ENCODE data around the gene CD302. TPM values are rescaled to one million over a fixed set of nuclear protein-coding genes. Genes with fewer than 3 reads are reported as not detected.

The CD302 gene
- total RNA-seq, 4 donors from 2014 or later, result 13.9 to 32.3 (median 19.5) TPM

DNA sequence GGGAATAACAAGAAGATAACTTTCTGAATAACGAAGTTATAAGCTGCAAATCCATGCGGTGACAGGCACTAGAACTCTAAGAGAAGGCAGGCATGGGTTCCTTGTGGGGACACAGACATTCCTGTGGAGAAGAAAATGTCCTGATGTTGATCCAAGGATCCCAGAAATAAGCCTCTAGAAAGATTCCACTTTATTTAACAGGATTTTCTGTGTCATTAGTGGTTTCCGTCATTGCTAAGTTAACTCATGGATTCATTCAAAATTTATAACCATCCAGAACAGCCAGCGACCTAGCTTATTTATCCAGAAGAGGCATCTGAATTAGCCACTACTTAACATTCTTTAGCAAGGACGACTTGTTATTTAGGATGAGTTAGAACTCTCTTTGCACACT, 10.0 kb upstream of the CD302 start:
- no peaks in the 10 kb centered on the region for H3K4me1 ChIP-seq
- WGBS, result 82% methylated on average over 5 of the region's 5 CpGs
- H3K27ac ChIP-seq, result no peak overlapping the region
- DNase-seq (ENCODE audit: low spot score in 2 of 2), result no peak
- no peaks in the 10 kb centered on the region for H3K9me3 ChIP-seq
- H3K36me3 ChIP-seq, result no peaks in the 10 kb centered on the region
- TF ChIP-seq POLR2A (IDR thresholded peaks at IDR 0.05) (no peak), EP300 (IDR thresholded peaks at IDR 0.05) (no peak), CTCF (IDR thresholded peaks at IDR 0.05) (no peak), POLR2AphosphoS5 (IDR thresholded peaks at IDR 0.05) (no peak)
- no peaks in the 10 kb centered on the region for H3K27me3 ChIP-seq
- H3K4me3 ChIP-seq, result no peak overlapping the region

DNA sequence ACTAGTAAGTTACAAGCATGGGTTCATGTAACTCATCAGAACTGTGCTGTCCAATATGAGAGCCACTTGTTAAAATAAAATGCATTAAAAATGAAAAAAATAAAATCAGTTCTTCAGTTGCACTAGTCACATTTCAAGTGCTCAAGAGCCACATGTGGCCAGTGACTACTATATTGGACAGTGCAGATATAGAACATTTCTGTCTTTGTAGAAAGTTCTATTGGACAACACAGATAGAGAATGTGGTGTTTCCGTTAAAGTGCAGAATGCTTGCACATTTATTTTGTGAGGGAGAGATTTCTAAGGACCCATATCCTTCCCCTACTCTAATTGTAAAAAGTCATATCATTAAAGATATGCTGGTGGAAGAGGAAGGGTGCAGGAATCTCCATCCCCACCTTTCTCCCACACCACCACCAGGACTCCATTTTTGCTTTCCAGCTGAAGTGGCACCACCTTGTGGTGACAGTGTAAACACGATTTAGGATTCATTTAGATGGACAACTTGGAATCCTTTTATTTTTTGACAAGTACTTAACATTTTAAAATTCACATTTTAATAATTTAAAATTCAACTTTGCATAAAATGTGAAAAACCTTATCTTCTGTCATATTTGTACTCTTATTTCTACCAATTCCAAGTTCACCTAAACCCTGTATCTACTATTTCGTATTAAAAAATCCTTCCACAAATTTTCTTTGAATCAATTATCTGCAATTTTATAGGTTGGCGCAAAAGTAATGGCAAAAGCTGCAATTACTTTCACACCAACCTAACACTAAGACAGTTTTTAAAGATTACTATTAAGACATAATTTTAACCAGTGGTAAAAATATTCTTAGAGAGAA, 9.4 kb upstream of the CD302 start:
- DNase-seq (ENCODE audit: low spot score in 2 of 2), result no peak
- Histone ChIP-seq H3K36me3 (no peaks in the 10 kb centered on the region), H3K9me3 (no peaks in the 10 kb centered on the region), H3K27ac (no peak overlapping the region), H3K4me3 (no peak overlapping the region), H3K4me1 (no peaks in the 10 kb centered on the region), H3K27me3 (no peaks in the 10 kb centered on the region)
- 78% methylated on average over 4 of the region's 4 CpGs for WGBS
- TF ChIP-seq CTCF (IDR thresholded peaks at IDR 0.05) (peak; percentile 65 to 77), POLR2A (IDR thresholded peaks at IDR 0.05) (no peak), EP300 (IDR thresholded peaks at IDR 0.05) (no peak), POLR2AphosphoS5 (IDR thresholded peaks at IDR 0.05) (no peak)

DNA sequence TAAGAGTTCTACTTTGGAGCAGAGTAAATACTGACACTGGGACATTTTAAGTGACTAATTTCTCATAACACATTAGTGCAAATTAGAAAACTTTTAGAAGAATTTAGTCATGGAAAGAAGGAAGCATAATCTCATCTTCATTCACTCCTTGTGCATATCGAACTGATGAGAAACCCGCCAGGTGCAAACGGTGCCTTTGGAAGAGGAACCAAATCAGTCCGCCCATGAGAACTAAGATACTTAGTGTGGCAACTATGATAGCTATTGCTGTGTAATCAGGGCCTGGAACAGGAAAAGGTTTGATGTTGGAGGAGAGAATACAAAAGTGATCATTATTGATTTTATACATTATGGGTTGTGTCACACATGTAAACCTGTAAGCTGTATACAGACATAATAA, 6.9 kb upstream of the CD302 start:
- no peaks in the 10 kb centered on the region for H3K9me3 ChIP-seq
- no peaks in the 10 kb centered on the region for H3K36me3 ChIP-seq
- no peak overlapping the region for H3K27ac ChIP-seq
- H3K27me3 ChIP-seq, result no peaks in the 10 kb centered on the region
- no peak overlapping the region for H3K4me3 ChIP-seq
- WGBS, result 84% methylated on average over 4 of the region's 4 CpGs
- no peaks in the 10 kb centered on the region for H3K4me1 ChIP-seq
- TF ChIP-seq CTCF (IDR thresholded peaks at IDR 0.05), result no peak
- TF ChIP-seq EP300 (IDR thresholded peaks at IDR 0.05), result no peak
- TF ChIP-seq POLR2AphosphoS5 (IDR thresholded peaks at IDR 0.05), result no peak
- TF ChIP-seq POLR2A (IDR thresholded peaks at IDR 0.05), result no peak
- DNase-seq (ENCODE audit: low spot score in 2 of 2), result no peak

DNA sequence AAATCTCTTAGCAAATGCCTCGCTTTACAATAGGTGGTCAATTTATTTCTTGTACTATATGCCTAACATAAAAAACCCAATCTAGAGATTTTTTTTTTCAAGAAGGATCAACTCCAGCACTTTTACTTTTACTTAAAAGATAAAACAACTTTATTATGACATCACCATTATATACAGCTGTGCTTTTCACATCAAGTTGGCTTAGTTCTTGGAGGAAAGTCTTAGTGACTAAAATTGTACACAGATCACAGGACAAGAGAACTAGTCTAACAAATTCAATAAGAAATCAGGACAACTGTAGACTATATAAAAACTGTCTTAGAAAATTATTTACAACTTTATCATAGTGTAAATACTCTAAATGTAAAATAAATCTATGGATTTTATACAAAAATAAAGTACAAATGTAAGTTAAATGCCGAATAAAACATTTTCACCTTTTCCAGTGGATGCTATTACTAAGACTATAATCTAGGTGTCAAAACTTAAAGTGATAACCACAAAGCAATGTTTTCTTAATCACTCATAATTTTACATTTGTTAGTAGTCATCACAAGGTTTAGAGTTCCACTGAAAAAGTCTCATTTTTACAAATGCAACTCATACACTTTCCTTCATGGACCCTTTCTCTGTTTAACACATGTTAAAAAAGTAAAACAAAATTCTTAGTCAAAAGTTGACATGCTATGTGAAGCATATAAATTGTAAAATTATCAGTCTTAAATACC, 5.4 kb upstream of the CD302 start:
- 99% methylated on average over 2 of the region's 2 CpGs for WGBS
- Histone ChIP-seq H3K27me3 (no peaks in the 10 kb centered on the region), H3K4me3 (no peak overlapping the region), H3K9me3 (no peaks in the 10 kb centered on the region), H3K36me3 (no peaks in the 10 kb centered on the region), H3K4me1 (no peaks in the 10 kb centered on the region), H3K27ac (no peak overlapping the region)
- DNase-seq (ENCODE audit: low spot score in 2 of 2), result no peak
- TF ChIP-seq POLR2A (IDR thresholded peaks at IDR 0.05), result no peak
- TF ChIP-seq POLR2AphosphoS5 (IDR thresholded peaks at IDR 0.05), result no peak
- TF ChIP-seq CTCF (IDR thresholded peaks at IDR 0.05), result no peak
- no peak for TF ChIP-seq EP300 (IDR thresholded peaks at IDR 0.05)

DNA sequence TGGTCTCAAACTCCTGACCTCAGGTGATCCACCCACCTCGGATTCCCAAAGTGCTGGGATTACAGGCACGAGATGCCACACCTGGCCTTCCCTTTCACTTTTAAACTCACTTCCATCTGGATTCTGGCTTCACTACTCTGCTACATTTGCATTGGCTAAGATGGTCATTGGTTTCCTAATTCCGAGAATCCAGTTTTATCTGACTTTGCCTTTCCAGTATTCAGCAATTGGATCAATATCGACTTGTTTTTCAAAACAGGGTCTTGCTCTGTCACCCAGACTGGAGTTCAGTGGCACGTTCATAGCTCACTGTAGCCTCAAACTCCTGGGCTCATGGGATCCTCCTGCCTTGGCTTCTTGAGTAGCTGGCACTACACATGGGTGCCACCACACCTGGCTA, 4.7 kb upstream of the CD302 start:
- H3K4me3 ChIP-seq, result no peak overlapping the region
- no peak overlapping the region for H3K27ac ChIP-seq
- no peaks in the 10 kb centered on the region for H3K9me3 ChIP-seq
- H3K36me3 ChIP-seq, result no peaks in the 10 kb centered on the region
- no peaks in the 10 kb centered on the region for H3K27me3 ChIP-seq
- no peak for DNase-seq (ENCODE audit: low spot score in 2 of 2)
- TF ChIP-seq EP300 (IDR thresholded peaks at IDR 0.05) (no peak), POLR2A (IDR thresholded peaks at IDR 0.05) (no peak), POLR2AphosphoS5 (IDR thresholded peaks at IDR 0.05) (no peak), CTCF (IDR thresholded peaks at IDR 0.05) (no peak)
- 93% methylated on average over 5 of the region's 5 CpGs for WGBS
- H3K4me1 ChIP-seq, result no peaks in the 10 kb centered on the region

Data from suprapubic skin (tissue), 4 donors.